Activated CD4-positive, CD25-positive, alpha-beta regulatory T cell (primary cell): Measurements from ENCODE around the gene NFIA.

Source experiments
- DNase-seq, 4 experiments: peaks; one replicate each; lab custom pipeline; 2025; lab: John Stamatoyannopoulos, UW

The NFIA gene

GRCh38 chr1:61498342-61498741, 416.0 kb downstream of the NFIA start:
- no peak for DNase-seq

- no peak for DNase-seq
Measured at GRCh38 chr1:61501971-61502916, 419.9 kb downstream of the NFIA start.

GRCh38 chr1:61504305-61504704, 421.9 kb downstream of the NFIA start:
- DNase-seq = no peak

- no peak for DNase-seq
Measured at GRCh38 chr1:61504852-61505390, 422.6 kb downstream of the NFIA start.

GRCh38 chr1:61506236-61506635, 423.9 kb downstream of the NFIA start:
- no peak for DNase-seq

GRCh38 chr1:61506944-61507500, 424.7 kb downstream of the NFIA start:
- DNase-seq = no peak
